Sigmoid colon (tissue), 4 donors: ENCODE results near the gene SPRYD3.

Source experiments
- CTCF ChIP-seq, 4 experiments: fragments of 450-650 bp in 3 of 4; fragments of 200-600 bp in 1 of 4; IDR thresholded peaks; one replicate each; pipeline ENCODE4 v1.5.1; 2016 to 2019; ENCODE audit warnings: antibody characterized with exemption in 4 of 4, mild to moderate bottlenecking in 3 of 4, moderate library complexity in 2 of 4
- EP300 ChIP-seq, 4 donors: sonication (generic); formaldehyde crosslinking; IDR thresholded peaks; one replicate each; pipeline ENCODE4 v1.6.1; 2017; ENCODE audit warnings: antibody characterized with exemption in 4 of 4
- POLR2A ChIP-seq, 2 donors: fragments of 450-650 bp; IDR thresholded peaks; one replicate each; pipeline ENCODE4 v1.6.1; 2016; ENCODE audit warnings: antibody characterized with exemption in 2 of 2, mild to moderate bottlenecking in 2 of 2, moderate library complexity in 2 of 2
- POLR2AphosphoS5 ChIP-seq, 4 donors: sonication (generic); formaldehyde crosslinking; IDR thresholded peaks; one replicate each; pipeline ENCODE4 v1.6.1; 2017; ENCODE audit warnings: antibody characterized with exemption in 4 of 4

GRCh38 chr12:53127169-53127568 lies 48.0 kb upstream of the SPRYD3 start:
- TF ChIP-seq POLR2AphosphoS5 (IDR thresholded peaks at IDR 0.05) (no peak), CTCF (IDR thresholded peaks at IDR 0.05) (no peak), POLR2A (IDR thresholded peaks at IDR 0.05) (no peak), EP300 (IDR thresholded peaks at IDR 0.05) (no peak)
